Measurements from ENCODE around the gene CCNA2. TPM values are rescaled to one million over a fixed set of nuclear protein-coding genes. Genes with fewer than 3 reads are reported as not detected.
A peak's percentile ranks its signal among the peaks of the same experiment; 100 is the strongest.

CCNA2 gene
- total RNA-seq, 3 donors from 2014 or later = 9.7 to 14.7 (median 14.5) TPM

DNA sequence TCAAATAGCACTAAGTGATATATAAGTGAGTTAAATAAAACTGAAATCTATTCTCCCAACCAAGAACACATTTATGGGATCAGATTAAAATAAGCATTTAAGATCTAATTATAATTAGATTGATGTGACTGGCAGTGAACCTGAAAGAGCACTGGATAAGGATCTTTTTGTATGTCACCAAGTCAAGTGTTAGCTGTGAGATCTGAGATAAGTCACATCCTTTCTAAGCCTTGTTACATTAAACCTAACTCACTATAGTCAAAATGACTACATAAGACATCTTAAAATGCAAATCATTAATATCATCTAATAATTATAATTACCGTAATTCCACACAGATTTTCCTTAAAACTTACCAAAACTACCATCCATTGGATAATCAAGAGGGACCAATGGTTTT is 1.6 kb downstream of the CCNA2 start:
- DNase-seq (no peak), ATAC-seq (no peak)
- Mint-ChIP-seq H3K9me3 (no peaks in the 10 kb centered on the region), H3K27me3 (ENCODE audit: low read depth) (no peaks in the 10 kb centered on the region), H3K4me1 (ENCODE audit: low read depth) (peaks cover 15% of the 10 kb centered on the region), H3K4me3 (peak overlapping the region; percentile 88), H3K36me3 (ENCODE audit: insufficient read depth) (peaks cover 5% of the 10 kb centered on the region)

DNA sequence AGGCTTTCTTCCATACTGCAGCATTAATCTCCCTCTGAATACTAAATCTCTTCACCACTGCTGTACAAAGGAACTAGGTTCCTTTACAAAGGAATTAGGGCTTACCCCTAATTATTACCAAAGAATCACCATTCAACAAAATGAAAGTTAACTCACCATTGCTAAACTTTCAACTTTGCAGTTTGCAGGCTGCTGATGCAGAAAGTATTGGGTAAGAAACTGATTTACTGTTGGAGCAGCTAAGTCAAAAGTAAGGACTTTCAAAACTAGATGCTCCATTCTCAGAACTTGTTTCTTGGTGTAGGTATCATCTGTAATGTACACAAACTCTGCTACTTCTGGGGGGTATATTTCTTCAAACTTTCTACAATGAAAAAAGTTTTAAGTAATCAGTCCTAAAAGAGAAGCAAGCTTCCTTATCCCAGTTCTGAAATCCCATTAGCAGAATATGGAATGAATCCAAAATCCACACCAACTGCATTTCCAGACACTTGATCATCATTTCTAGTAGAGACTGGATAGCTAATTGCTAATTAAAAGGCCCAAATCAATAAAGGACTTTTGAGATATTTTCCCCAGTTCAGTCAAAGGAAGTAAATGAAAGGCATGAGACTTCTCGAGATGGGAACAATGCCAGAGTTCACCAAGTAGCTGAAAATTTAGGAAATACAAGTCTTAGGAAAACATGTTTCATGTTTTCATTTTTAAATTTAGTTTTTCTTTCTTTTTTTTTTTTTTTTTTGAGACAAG is 4.3 kb downstream of the CCNA2 start:
- peaks cover 12% of the 10 kb centered on the region for H3K36me3 Mint-ChIP-seq (ENCODE audit: insufficient read depth)
- peaks cover 15% of the 10 kb centered on the region for H3K4me1 Mint-ChIP-seq (ENCODE audit: low read depth)
- ATAC-seq (no peak), DNase-seq (no peak)
- no peak overlapping the region for H3K4me3 Mint-ChIP-seq
- no peaks in the 10 kb centered on the region for H3K27me3 Mint-ChIP-seq (ENCODE audit: low read depth)
- no peaks in the 10 kb centered on the region for H3K9me3 Mint-ChIP-seq

GRCh38 chr4:121818215-121818614 is 5.5 kb downstream of the CCNA2 start:
- peaks cover 15% of the 10 kb centered on the region for H3K36me3 Mint-ChIP-seq (ENCODE audit: insufficient read depth)

GRCh38 chr4:121817701-121818100 is 6.0 kb downstream of the CCNA2 start:
- DNase-seq (no peak), ATAC-seq (no peak)
- Mint-ChIP-seq H3K9me3 (no peaks in the 10 kb centered on the region), H3K36me3 (ENCODE audit: insufficient read depth) (peaks cover 17% of the 10 kb centered on the region), H3K27me3 (ENCODE audit: low read depth) (no peaks in the 10 kb centered on the region), H3K4me1 (ENCODE audit: low read depth) (peaks cover 9% of the 10 kb centered on the region), H3K4me3 (no peak overlapping the region)

More at GRCh38 chr4:121818215-121818614, 5.5 kb downstream of the CCNA2 start:
- no peak for ATAC-seq
- Mint-ChIP-seq H3K9me3 (no peaks in the 10 kb centered on the region), H3K4me1 (ENCODE audit: low read depth) (peaks cover 11% of the 10 kb centered on the region), H3K27me3 (ENCODE audit: low read depth) (no peaks in the 10 kb centered on the region), H3K4me3 (no peak overlapping the region)
- DNase-seq = no peak

DNA sequence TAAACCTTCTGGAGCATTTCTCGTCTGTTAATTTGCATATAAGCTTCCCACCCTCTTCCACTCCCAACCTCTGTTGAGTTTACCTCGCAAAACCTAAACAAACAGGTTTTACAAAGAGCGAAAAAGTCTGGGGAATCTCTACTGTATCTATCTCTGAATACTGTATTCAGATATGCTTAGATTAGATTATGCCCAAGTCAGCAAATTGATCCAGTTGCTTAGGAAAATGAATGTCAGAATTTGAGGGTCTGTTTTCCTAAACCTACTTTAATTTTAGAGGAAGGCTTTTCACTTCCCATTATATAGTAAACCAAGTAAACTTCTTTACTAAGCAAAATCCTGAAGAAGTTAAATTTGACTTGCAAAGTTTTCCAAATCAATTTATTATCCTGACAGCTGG is 6.7 kb downstream of the CCNA2 start:
- Mint-ChIP-seq H3K9me3 (no peaks in the 10 kb centered on the region), H3K4me3 (no peak overlapping the region), H3K36me3 (ENCODE audit: insufficient read depth) (peaks cover 20% of the 10 kb centered on the region), H3K27me3 (ENCODE audit: low read depth) (no peaks in the 10 kb centered on the region), H3K4me1 (ENCODE audit: low read depth) (peaks cover 3% of the 10 kb centered on the region)
- DNase-seq (no peak), ATAC-seq (no peak)

- Mint-ChIP-seq H3K9me3 (no peaks in the 10 kb centered on the region), H3K4me3 (no peak overlapping the region), H3K4me1 (ENCODE audit: low read depth) (peaks cover 7% of the 10 kb centered on the region), H3K27me3 (ENCODE audit: low read depth) (no peaks in the 10 kb centered on the region), H3K36me3 (ENCODE audit: insufficient read depth) (peaks cover 27% of the 10 kb centered on the region)
- ATAC-seq = no peak
- DNase-seq = no peak
These were observed 8.9 kb downstream of the CCNA2 start for GRCh38 chr4:121814756-121815155.

DNA sequence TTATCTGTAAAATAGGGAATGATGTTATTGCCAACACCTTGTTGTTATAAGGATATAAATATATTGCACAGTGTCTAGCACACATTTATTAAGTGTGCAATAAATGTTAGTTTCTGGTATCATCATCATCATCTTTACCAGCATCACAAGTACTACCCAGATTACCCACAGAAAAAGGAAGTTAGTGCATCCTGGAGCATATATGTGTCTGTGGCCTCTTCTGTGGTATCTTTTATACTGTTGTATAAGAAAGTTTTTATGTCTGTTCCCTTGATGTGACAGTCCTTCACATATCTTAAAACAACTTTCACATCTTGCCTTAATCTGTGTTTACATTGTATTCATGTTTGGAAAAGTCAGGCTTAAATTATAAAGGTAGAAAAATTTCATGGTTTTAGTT is 12.6 kb downstream of the CCNA2 start:
- Mint-ChIP-seq H3K4me3 (no peak overlapping the region), H3K4me1 (ENCODE audit: low read depth) (peaks cover 4% of the 10 kb centered on the region), H3K27me3 (ENCODE audit: low read depth) (no peaks in the 10 kb centered on the region), H3K36me3 (ENCODE audit: insufficient read depth) (peaks cover 34% of the 10 kb centered on the region), H3K9me3 (no peaks in the 10 kb centered on the region)
- ATAC-seq (no peak), DNase-seq (no peak)

GRCh38 chr4:121806411-121806810 is 17.3 kb downstream of the CCNA2 start:
- H3K9me3 Mint-ChIP-seq = no peaks in the 10 kb centered on the region
- no peak overlapping the region for H3K4me3 Mint-ChIP-seq
- ATAC-seq = no peak
- no peak for DNase-seq
- peaks cover 25% of the 10 kb centered on the region for H3K4me1 Mint-ChIP-seq (ENCODE audit: low read depth)
- no peaks in the 10 kb centered on the region for H3K27me3 Mint-ChIP-seq (ENCODE audit: low read depth)
- H3K36me3 Mint-ChIP-seq (ENCODE audit: insufficient read depth) = peaks cover 37% of the 10 kb centered on the region

- peaks cover 42% of the 10 kb centered on the region for H3K4me1 Mint-ChIP-seq (ENCODE audit: low read depth)
- ATAC-seq = no peak
- peaks cover 20% of the 10 kb centered on the region for H3K36me3 Mint-ChIP-seq (ENCODE audit: insufficient read depth)
- DNase-seq = no peak
- no peaks in the 10 kb centered on the region for H3K27me3 Mint-ChIP-seq (ENCODE audit: low read depth)
- no peaks in the 10 kb centered on the region for H3K9me3 Mint-ChIP-seq
- H3K4me3 Mint-ChIP-seq = peak overlapping the region; percentile 92
These were observed 22.0 kb downstream of the CCNA2 start for GRCh38 chr4:121801715-121802075.

GRCh38 chr4:121800961-121801714 is 22.5 kb downstream of the CCNA2 start, which contains the start of gene EXOSC9:
Gene EXOSC9, plus strand, starts transcription at chr4:121801323. Its CDS starts 102 bp downstream, at chr4:121801425.
- peak; percentile 78 for ATAC-seq
- Mint-ChIP-seq H3K27me3 (ENCODE audit: low read depth) (no peaks in the 10 kb centered on the region), H3K4me3 (peak within 1 kb of the TSS; percentile 92), H3K9me3 (no peaks in the 10 kb centered on the region), H3K4me1 (ENCODE audit: low read depth) (peaks cover 42% of the 10 kb centered on the region), H3K36me3 (ENCODE audit: insufficient read depth) (peaks cover 15% of the 10 kb centered on the region)
- peak; percentile 93 for DNase-seq

- H3K9me3 Mint-ChIP-seq = no peaks in the 10 kb centered on the region
- ATAC-seq (peak in 1 of 2 donors; percentile 4), DNase-seq (no peak)
- peaks cover 42% of the 10 kb centered on the region for H3K4me1 Mint-ChIP-seq (ENCODE audit: low read depth)
- H3K27me3 Mint-ChIP-seq (ENCODE audit: low read depth) = no peaks in the 10 kb centered on the region
- H3K36me3 Mint-ChIP-seq (ENCODE audit: insufficient read depth) = peaks cover 15% of the 10 kb centered on the region
- H3K4me3 Mint-ChIP-seq = peak overlapping the region; percentile 92
These were observed 23.1 kb downstream of the CCNA2 start for GRCh38 chr4:121800638-121800960.

DNA sequence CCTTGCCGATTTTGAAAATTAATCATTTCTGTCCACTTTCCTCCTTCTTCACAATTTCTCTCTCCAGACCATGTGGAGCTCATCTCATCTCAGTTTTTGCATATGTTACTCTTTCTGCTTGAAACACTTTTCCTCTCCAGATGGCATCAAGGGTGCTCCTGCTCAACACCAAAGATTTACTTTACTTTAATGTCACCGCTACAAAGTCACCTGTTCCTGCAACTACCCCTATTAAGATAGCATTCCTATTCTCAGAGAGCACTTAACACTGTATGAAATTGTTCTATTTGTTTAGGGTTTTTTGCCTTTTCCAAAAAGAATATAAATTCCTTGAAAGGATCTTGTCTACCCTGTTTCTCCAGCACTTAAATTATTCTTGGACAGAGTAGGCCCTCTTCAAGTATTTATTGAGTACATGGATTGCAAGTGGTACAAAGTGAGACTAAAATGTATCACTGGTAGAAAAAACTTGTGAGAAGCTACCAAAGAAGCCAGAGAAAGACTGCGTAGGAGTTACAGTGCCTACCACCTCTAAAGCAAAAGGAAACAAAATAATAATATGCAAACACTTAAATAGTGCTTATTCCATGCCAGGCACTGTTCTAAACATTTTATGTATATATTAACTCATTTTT is 23.7 kb downstream of the CCNA2 start:
- DNase-seq (no peak), ATAC-seq (no peak)
- H3K9me3 Mint-ChIP-seq = no peaks in the 10 kb centered on the region
- peaks cover 41% of the 10 kb centered on the region for H3K4me1 Mint-ChIP-seq (ENCODE audit: low read depth)
- peak overlapping the region; percentile 92 for H3K4me3 Mint-ChIP-seq
- H3K36me3 Mint-ChIP-seq (ENCODE audit: insufficient read depth) = peaks cover 11% of the 10 kb centered on the region
- H3K27me3 Mint-ChIP-seq (ENCODE audit: low read depth) = no peaks in the 10 kb centered on the region

GRCh38 chr4:121799208-121799823 is 24.4 kb downstream of the CCNA2 start:
- Mint-ChIP-seq H3K27me3 (ENCODE audit: low read depth) (no peaks in the 10 kb centered on the region), H3K4me1 (ENCODE audit: low read depth) (peaks cover 37% of the 10 kb centered on the region), H3K4me3 (peak overlapping the region; percentile 24), H3K36me3 (ENCODE audit: insufficient read depth) (peaks cover 11% of the 10 kb centered on the region), H3K9me3 (no peaks in the 10 kb centered on the region)
- no peak for DNase-seq
- no peak for ATAC-seq

GRCh38 chr4:121796283-121796682 is 27.4 kb downstream of the CCNA2 start:
- ATAC-seq (no peak), DNase-seq (no peak)
- Mint-ChIP-seq H3K27me3 (ENCODE audit: low read depth) (no peaks in the 10 kb centered on the region), H3K4me1 (ENCODE audit: low read depth) (peaks cover 23% of the 10 kb centered on the region), H3K4me3 (no peak overlapping the region), H3K36me3 (ENCODE audit: insufficient read depth) (no peaks in the 10 kb centered on the region), H3K9me3 (no peaks in the 10 kb centered on the region)
